SK-N-SH (cell line): Measurements from ENCODE around the gene ZSWIM8. TPM values are rescaled to one million over a fixed set of nuclear protein-coding genes. Genes with fewer than 3 reads are reported as not detected.
A peak's percentile ranks its signal among the peaks of the same experiment; 100 is the strongest.

Source experiments
- CTCF ChIA-PET: fragments of 300-600, 350-600 bp; formaldehyde crosslinking; extraction: SDS; loops from one replicate; lab custom pipeline; 2021; lab: Yijun Ruan, JAX
- POLR2A ChIA-PET: fragments of 350-600 bp; sonication (Branson Sonifier 250); formaldehyde crosslinking; extraction: SDS; loops from one replicate; lab custom pipeline; 2020; ENCODE audit warnings: antibody characterized with exemption, inconsistent platforms; lab: Yijun Ruan, JAX
- DNase-seq: peaks from one replicate; pipeline ENCODE4 v3.0.0; 2012
- H2AFZ ChIP-seq: fragments of 200-600 bp; sonication (generic); 2 replicates; pipeline ENCODE4 v1.8.1; 2016; ENCODE audit warnings: antibody characterized with exemption, mild to moderate bottlenecking, low read depth
- H3F3A ChIP-seq: fragments of 200-600 bp; sonication (generic); replicated peaks from 2 replicates; pipeline ENCODE3; 2016; ENCODE audit warnings: antibody characterized with exemption, mild to moderate bottlenecking; ENCODE audit not compliant: insufficient read depth
- H3K27ac ChIP-seq, 2 experiments: fragments of 200-500 bp in 1 of 2; fragments of 200-600 bp in 1 of 2; sonication (Bioruptor generic) in 1 of 2; sonication (generic), shearing (Covaris generic) in 1 of 2; 2 replicates each; pipeline versions ENCODE4 v1.5.1 to v1.6.1; 2014 to 2016; ENCODE audit warnings: low read depth in 2 of 2, inconsistent platforms in 1 of 2, low read length in 1 of 2, mild to moderate bottlenecking in 1 of 2, mixed read lengths in 1 of 2
- H3K27me3 ChIP-seq: fragments of 200-600 bp; sonication (generic), shearing (Covaris generic); 2 replicates; pipeline ENCODE4 v1.6.1; 2016; ENCODE audit warnings: mixed run types; ENCODE audit not compliant: insufficient read depth
- H3K36me3 ChIP-seq, 2 experiments: fragments of 200-500 bp in 1 of 2; fragments of 200-600 bp in 1 of 2; sonication (Bioruptor generic) in 1 of 2; sonication (generic) in 1 of 2; replicated peaks in 1 of 2; 2 replicates each; pipeline versions ENCODE3 to v1.5.1; 2014 to 2016; ENCODE audit warnings: low read length in 1 of 2, mild to moderate bottlenecking in 1 of 2; ENCODE audit not compliant: insufficient read depth in 2 of 2, control insufficient read depth in 1 of 2
- H3K4me1 ChIP-seq, 2 experiments: fragments of 200-500 bp in 1 of 2; fragments of 200-600 bp in 1 of 2; sonication (Bioruptor generic) in 1 of 2; sonication (generic), shearing (Covaris generic) in 1 of 2; 2 replicates each; pipeline versions ENCODE4 v1.5.1 to v1.6.1; 2014 to 2016; ENCODE audit warnings: low read depth in 1 of 2, low read length in 1 of 2, mixed run types in 1 of 2; ENCODE audit not compliant: insufficient read depth in 2 of 2, control insufficient read depth in 1 of 2
- H3K4me2 ChIP-seq: fragments of 200-600 bp; sonication (generic), shearing (Covaris generic); 2 replicates; pipeline ENCODE4 v1.6.1; 2017; ENCODE audit warnings: mixed run types
- H3K4me3 ChIP-seq, 2 experiments: fragments of 200-500 bp in 1 of 2; fragments of 200-600 bp in 1 of 2; sonication (Bioruptor generic) in 1 of 2; sonication (generic), shearing (Covaris generic) in 1 of 2; 2 replicates each; pipeline versions ENCODE4 v1.5.1 to v1.8.1; 2014 to 2016; ENCODE audit warnings: low read depth in 2 of 2, inconsistent platforms in 1 of 2, low read length in 1 of 2, mild to moderate bottlenecking in 1 of 2, mixed read lengths in 1 of 2, moderate library complexity in 1 of 2
- H3K79me2 ChIP-seq: fragments of 200-600 bp; sonication (generic); 2 replicates; pipeline ENCODE4 v1.8.1; 2017; ENCODE audit warnings: mild to moderate bottlenecking; ENCODE audit not compliant: insufficient read depth
- H3K9ac ChIP-seq: fragments of 200-600 bp; sonication (generic); 2 replicates; pipeline ENCODE4 v1.6.1; 2017; ENCODE audit warnings: mixed run types
- H3K9me2 ChIP-seq: fragments of 200-600 bp; sonication (generic); 2 replicates; pipeline ENCODE4 v1.6.1; 2017; ENCODE audit warnings: mixed run types
- H3K9me3 ChIP-seq: fragments of 200-600 bp; sonication (generic); 2 replicates; pipeline ENCODE4 v1.6.1; 2017; ENCODE audit warnings: mixed run types, mild to moderate bottlenecking, moderate library complexity
- H4K20me1 ChIP-seq: fragments of 200-600 bp; sonication (generic); 2 replicates; pipeline ENCODE4 v1.6.1; 2017; ENCODE audit warnings: mild to moderate bottlenecking, mixed run types; ENCODE audit not compliant: insufficient read depth
- FOSL2 ChIP-seq: IDR thresholded peaks from 2 replicates; pipeline ENCODE4 v1.4.0; 2012; ENCODE audit warnings: low read depth, mild to moderate bottlenecking, moderate library complexity, borderline replicate concordance
- MEF2A ChIP-seq: IDR thresholded peaks from 2 replicates; pipeline ENCODE4 v1.4.0; 2012; ENCODE audit warnings: low read depth, borderline replicate concordance
- NFIC ChIP-seq: IDR thresholded peaks from 2 replicates; pipeline ENCODE4 v1.4.0; 2012; ENCODE audit warnings: borderline replicate concordance
- NRF1 ChIP-seq: IDR thresholded peaks from 2 replicates; pipeline ENCODE4 v1.6.1; 2012; ENCODE audit warnings: low read depth, mild to moderate bottlenecking, low read length
- REST ChIP-seq: IDR thresholded peaks from 2 replicates; pipeline ENCODE4 v1.6.1; 2012; ENCODE audit warnings: mild to moderate bottlenecking, low read depth, low read length, moderate library complexity
- SMC3 ChIP-seq: IDR thresholded peaks from 2 replicates; pipeline ENCODE4 v1.6.1; 2012; ENCODE audit warnings: low read depth, low read length, improper control_type of control experiment
- USF1 ChIP-seq: IDR thresholded peaks from 2 replicates; pipeline ENCODE4 v1.4.0; 2012; ENCODE audit warnings: low read depth, borderline replicate concordance
- WGBS: methylation state at CpG from one replicate; pipeline ENCODE4 v1.1.6; 2017; ENCODE audit warnings: low lambda C conversion rate; 5-methylcytosine and 5-hydroxymethylcytosine counted together
- polyA plus RNA-seq, 3 experiments: library from polyadenylated mRNA; depleted of rRNA; stranded (reverse); fragments of >200 nt; gene quantifications; 2 replicates each; pipeline ENCODE4 v1.2.3, GENCODE V29; 2012
- TF ChIP-seq, protein P1 (sequence below): fragments of 150-350 bp; IDR thresholded peaks from 2 replicates; pipeline ENCODE4 v1.6.1; 2016; ENCODE audit warnings: mild to moderate bottlenecking, low read depth, low read length

ZSWIM8 gene
- polyA plus RNA-seq, 1 of the 3 experiments (the other 2 are of a cell fraction): 97.3 TPM

DNA sequence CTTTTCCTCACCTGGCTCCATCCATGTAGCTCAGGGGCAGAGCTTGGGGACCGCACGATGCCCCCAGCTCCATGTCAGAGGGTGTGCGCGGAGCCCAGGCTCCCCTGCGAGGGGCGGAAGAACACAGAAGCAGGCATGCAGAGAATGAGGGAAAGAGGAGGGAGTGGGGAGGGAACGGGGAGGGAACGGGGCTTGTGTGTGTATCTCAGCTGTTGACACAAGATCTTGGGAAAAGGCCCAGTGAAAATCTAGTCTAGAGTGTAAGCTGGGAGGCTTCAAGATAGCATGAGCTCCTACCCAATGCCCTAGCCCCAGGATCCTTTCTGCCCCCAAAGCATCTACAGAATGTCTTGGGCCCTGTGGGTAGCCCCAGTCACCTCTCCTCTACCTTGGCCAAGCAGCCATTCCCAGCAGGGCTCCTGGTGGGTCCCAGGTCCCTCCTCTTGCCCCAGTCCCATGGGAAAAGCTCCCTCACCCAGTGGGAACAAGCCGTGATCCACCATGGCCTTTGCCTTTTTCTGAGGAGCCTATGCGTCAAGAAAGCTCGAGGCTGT is 51.1 kb downstream of the ZSWIM8 start (continued):
- no peak for TF ChIP-seq FOSL2
- TF ChIP-seq, protein P1, sequence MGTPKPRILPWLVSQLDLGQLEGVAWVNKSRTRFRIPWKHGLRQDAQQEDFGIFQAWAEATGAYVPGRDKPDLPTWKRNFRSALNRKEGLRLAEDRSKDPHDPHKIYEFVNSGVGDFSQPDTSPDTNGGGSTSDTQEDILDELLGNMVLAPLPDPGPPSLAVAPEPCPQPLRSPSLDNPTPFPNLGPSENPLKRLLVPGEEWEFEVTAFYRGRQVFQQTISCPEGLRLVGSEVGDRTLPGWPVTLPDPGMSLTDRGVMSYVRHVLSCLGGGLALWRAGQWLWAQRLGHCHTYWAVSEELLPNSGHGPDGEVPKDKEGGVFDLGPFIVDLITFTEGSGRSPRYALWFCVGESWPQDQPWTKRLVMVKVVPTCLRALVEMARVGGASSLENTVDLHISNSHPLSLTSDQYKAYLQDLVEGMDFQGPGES: no peak

DNA sequence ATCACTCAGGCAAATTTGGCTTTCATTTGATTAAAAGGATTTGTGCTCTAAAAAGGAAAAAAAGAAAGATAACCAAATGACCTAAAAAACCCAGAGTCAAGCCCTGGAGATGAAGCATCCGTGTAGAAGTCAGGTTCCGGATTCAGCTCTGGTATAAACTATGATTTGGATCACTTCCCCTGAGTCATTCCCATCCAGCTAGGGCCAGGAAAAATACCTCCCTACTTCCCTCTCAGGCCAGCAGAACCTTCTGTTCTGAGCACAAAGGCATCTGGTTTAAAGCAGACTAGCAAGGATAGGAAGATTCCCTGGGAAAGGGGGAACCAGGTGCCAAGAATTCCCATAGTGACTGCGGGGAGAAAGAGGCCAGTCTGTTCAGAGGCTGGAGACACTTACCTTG is 51.7 kb downstream of the ZSWIM8 start:
- Histone ChIP-seq H3K9me2 (no peaks in the 10 kb centered on the region), H3K27me3 (no peaks in the 10 kb centered on the region), H3K4me3 (no peak overlapping the region), H3K4me1 (no peaks in the 10 kb centered on the region; a peak in 1 of 4 replicates), H3K9ac (no peak overlapping the region), H3F3A (peaks cover 9% of the 10 kb centered on the region), H3K79me2 (no peaks in the 10 kb centered on the region), H3K9me3 (no peaks in the 10 kb centered on the region), H4K20me1 (no peaks in the 10 kb centered on the region), H3K27ac (peak overlapping the region in 1 of 2 experiments; percentile 56; a peak in 2 of 4 replicates), H3K4me2 (no peak overlapping the region), H3K36me3 (peaks cover 31 to 55% of the 10 kb centered on the region in 2 experiments), H2AFZ (no peak overlapping the region)
- no peak for DNase-seq
- ChIA-PET CTCF (interaction anchor here (5.2 to 28.7 kb wide), 2 partner anchors 12 to 36 kb away, joined by 34 to 753 read pairs; partner anchors contain the start of gene CAMK2G), POLR2A (interaction anchor here (0.5 kb wide), 1 partner anchor 9 kb away, joined by 3 read pairs; no protein-coding TSS in a partner anchor)
- TF ChIP-seq REST: no peak
- no peak for TF ChIP-seq NFIC
- no peak for TF ChIP-seq NRF1
- TF ChIP-seq MEF2A: no peak
- no peak for TF ChIP-seq SMC3
- TF ChIP-seq USF1: no peak
- TF ChIP-seq, protein P1: no peak
- WGBS: 80% methylated on average over 3 of the region's 3 CpGs
